GM23248 (cell line): Measurements from ENCODE around the gene SNAP91. TPM values are rescaled to one million over a fixed set of nuclear protein-coding genes. Genes with fewer than 3 reads are reported as not detected.
A peak's percentile ranks its signal among the peaks of the same experiment; 100 is the strongest.

Source experiments
- DNase-seq: peaks from one replicate; pipeline ENCODE4 v3.0.0-alpha.2; 2015
- H2AFZ ChIP-seq: fragments of 200-600 bp; sonication (generic); 2 replicates; pipeline ENCODE4 v1.6.1; 2016; ENCODE audit warnings: antibody characterized with exemption
- H3F3A ChIP-seq: fragments of 200-600 bp; sonication (generic); 2 replicates; pipeline ENCODE4 v1.6.1; 2016; ENCODE audit warnings: mild to moderate bottlenecking, antibody characterized with exemption, mixed run types; ENCODE audit not compliant: insufficient read depth
- H3K27ac ChIP-seq: fragments of 200-600 bp; sonication (generic); 2 replicates; pipeline ENCODE4 v1.5.1; 2016; ENCODE audit warnings: mild to moderate bottlenecking
- H3K27me3 ChIP-seq: fragments of 200-600 bp; sonication (generic); replicated peaks from 2 replicates; pipeline ENCODE4 v1.6.1; 2016; ENCODE audit warnings: mild to moderate bottlenecking; ENCODE audit not compliant: insufficient read depth
- H3K36me3 ChIP-seq: fragments of 200-600 bp; sonication (generic); 2 replicates; pipeline ENCODE4 v1.6.1; 2016; ENCODE audit warnings: low read depth, mild to moderate bottlenecking
- H3K4me1 ChIP-seq: fragments of 200-600 bp; sonication (generic); 2 replicates; pipeline ENCODE4 v1.6.1; 2016; ENCODE audit warnings: mild to moderate bottlenecking; ENCODE audit not compliant: insufficient read depth
- H3K4me2 ChIP-seq: fragments of 200-600 bp; sonication (generic); one replicate; pipeline ENCODE4 v1.6.1; 2016; ENCODE audit warnings: mild to moderate bottlenecking; ENCODE audit not compliant: unreplicated experiment
- H3K4me3 ChIP-seq: fragments of 200-600 bp; sonication (generic); 2 replicates; pipeline ENCODE4 v1.5.1; 2016; ENCODE audit warnings: mild to moderate bottlenecking
- H3K79me2 ChIP-seq: fragments of 200-600 bp; sonication (generic); 2 replicates; pipeline ENCODE4 v1.6.1; 2016; ENCODE audit warnings: mild to moderate bottlenecking; ENCODE audit not compliant: insufficient read depth
- H3K9ac ChIP-seq: fragments of 200-600 bp; sonication (generic); 2 replicates; pipeline ENCODE4 v1.6.1; 2016; ENCODE audit warnings: mild to moderate bottlenecking
- H3K9me2 ChIP-seq: fragments of 200-600 bp; sonication (generic); 2 replicates; pipeline ENCODE4 v1.6.1; 2016; ENCODE audit warnings: mixed run types, mild to moderate bottlenecking, moderate library complexity; ENCODE audit not compliant: insufficient read depth
- H3K9me3 ChIP-seq: fragments of 200-600 bp; sonication (generic); one replicate; pipeline ENCODE4 v1.6.1; 2017; ENCODE audit warnings: low read depth
- H4K20me1 ChIP-seq: fragments of 200-600 bp; sonication (generic); 2 replicates; pipeline ENCODE4 v1.6.0; 2016; ENCODE audit not compliant: insufficient read depth
- EZH2 ChIP-seq: fragments of 200-600 bp; sonication (generic); IDR thresholded peaks from 2 replicates; pipeline ENCODE4 v1.6.1; 2018; ENCODE audit warnings: antibody characterized with exemption, mild to moderate bottlenecking; ENCODE audit not compliant: insufficient read depth, poor library complexity, severe bottlenecking
- EZH2phosphoT487 ChIP-seq: fragments of 200-600 bp; sonication (generic); IDR thresholded peaks from 2 replicates; pipeline ENCODE4 v1.6.1; 2018; ENCODE audit warnings: antibody characterized with exemption, moderate library complexity, mild to moderate bottlenecking, low read depth; ENCODE audit not compliant: insufficient read depth
- WGBS, 2 experiments: methylation state at CpG; one replicate each; pipeline ENCODE4 v1.1.6; 2015 to 2017; ENCODE audit warnings: low lambda C conversion rate in 2 of 2, low coverage in 1 of 2; ENCODE audit errors: missing lambda C conversion rate in 2 of 2; 5-methylcytosine and 5-hydroxymethylcytosine counted together
- in situ Hi-C: fragments of 300-500 bp; cut with MboI; formaldehyde crosslinking; loops from 2 replicates; pipeline ENCODE4 v1.15.0; 2020
- polyA plus RNA-seq: library from polyadenylated mRNA; unstranded; fragments of >200 nt; fragmentation: Nextera tagmentation; extraction: Ambion mirVana; gene quantifications from 2 replicates; pipeline ENCODE4 v1.2.1, GENCODE V29; 2016
- total RNA-seq: library from RNA; depleted of rRNA; stranded (reverse); fragments of >200 nt; shearing (Covaris generic); gene quantifications from 2 replicates; pipeline ENCODE4 v1.2.3, GENCODE V29; 2014

The SNAP91 gene
- total and polyA plus RNA-seq, 2 experiments from 2014 or later = not detected

DNA sequence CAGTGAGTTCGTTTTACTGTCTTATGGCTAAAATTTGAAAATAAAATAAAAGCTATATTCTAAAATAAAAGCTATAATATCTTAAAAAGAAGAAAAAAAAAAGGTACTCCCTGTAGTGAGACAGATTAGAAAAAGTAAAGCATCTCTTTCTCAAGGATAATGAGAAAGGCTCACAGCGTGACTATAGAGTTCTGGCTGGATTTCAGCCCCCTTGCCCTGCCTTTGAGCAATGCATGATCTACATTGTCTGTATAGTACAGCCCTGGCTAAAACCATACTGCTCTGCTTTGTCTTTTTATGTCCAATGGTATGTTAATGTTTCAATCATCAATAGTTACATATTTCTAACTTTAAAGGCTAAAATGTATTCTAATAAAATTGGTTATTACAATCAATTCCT lies 105.3 kb downstream of the SNAP91 start:
- Histone ChIP-seq H3K36me3 (no peaks in the 10 kb centered on the region), H3K4me1 (no peaks in the 10 kb centered on the region), H3F3A (no peaks in the 10 kb centered on the region), H3K9me3 (no peaks in the 10 kb centered on the region), H3K4me2 (no peak overlapping the region), H3K4me3 (no peak overlapping the region), H3K9me2 (no peaks in the 10 kb centered on the region), H3K27ac (no peak overlapping the region), H3K79me2 (no peaks in the 10 kb centered on the region), H3K9ac (no peak overlapping the region), H4K20me1 (no peaks in the 10 kb centered on the region), H2AFZ (no peak overlapping the region), H3K27me3 (no peaks in the 10 kb centered on the region)
- TF ChIP-seq EZH2 (no peak), EZH2phosphoT487 (no peak)
- no peak for DNase-seq
- in situ Hi-C loops = loop anchor here (25.0 kb wide), 1 partner anchor 609 kb away; no protein-coding TSS in a partner anchor
- 69 to 70% methylated on average over 2 of the region's 2 CpGs for WGBS, 2 experiments

DNA sequence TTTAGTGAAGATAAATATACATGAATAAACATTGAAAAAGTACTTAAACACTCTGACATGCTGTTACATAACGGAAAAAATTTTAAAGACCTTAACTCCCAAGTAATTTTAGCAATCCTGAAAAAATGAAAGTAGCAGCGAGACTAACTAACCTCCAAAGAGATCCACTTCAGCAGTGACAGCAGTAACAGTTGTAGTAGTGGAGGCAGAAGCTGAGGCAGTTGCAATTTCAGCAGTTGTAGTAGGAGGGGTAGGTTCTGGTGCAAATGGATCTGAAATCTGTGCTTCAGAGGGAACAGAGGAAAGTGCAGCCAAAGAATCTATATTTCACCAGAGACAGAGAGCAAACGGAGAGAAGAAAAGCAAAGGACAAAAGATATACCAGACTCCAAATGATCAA lies 107.8 kb downstream of the SNAP91 start:
- no peaks in the 10 kb centered on the region for H3K9me2 ChIP-seq
- no peaks in the 10 kb centered on the region for H3K4me1 ChIP-seq
- H2AFZ ChIP-seq = peak overlapping the region; percentile 74
- H3K9ac ChIP-seq = no peak overlapping the region
- no peaks in the 10 kb centered on the region for H3K79me2 ChIP-seq
- H3K4me2 ChIP-seq = no peak overlapping the region
- no peaks in the 10 kb centered on the region for H3K27me3 ChIP-seq
- DNase-seq = peak; percentile 4
- H3K36me3 ChIP-seq = no peaks in the 10 kb centered on the region
- in situ Hi-C loops = loop anchor here (25.0 kb wide), 1 partner anchor 611 kb away; no protein-coding TSS in a partner anchor
- no peaks in the 10 kb centered on the region for H3K9me3 ChIP-seq
- H3F3A ChIP-seq = no peaks in the 10 kb centered on the region
- peak overlapping the region; percentile 37; the same call in 1 of the 2 replicates for H3K4me3 ChIP-seq
- no peaks in the 10 kb centered on the region for H4K20me1 ChIP-seq
- 14 to 25% methylated on average over 3 of the region's 3 CpGs for WGBS, 2 experiments
- no peak for TF ChIP-seq EZH2phosphoT487
- no peak for TF ChIP-seq EZH2
- H3K27ac ChIP-seq = no peak overlapping the region

DNA sequence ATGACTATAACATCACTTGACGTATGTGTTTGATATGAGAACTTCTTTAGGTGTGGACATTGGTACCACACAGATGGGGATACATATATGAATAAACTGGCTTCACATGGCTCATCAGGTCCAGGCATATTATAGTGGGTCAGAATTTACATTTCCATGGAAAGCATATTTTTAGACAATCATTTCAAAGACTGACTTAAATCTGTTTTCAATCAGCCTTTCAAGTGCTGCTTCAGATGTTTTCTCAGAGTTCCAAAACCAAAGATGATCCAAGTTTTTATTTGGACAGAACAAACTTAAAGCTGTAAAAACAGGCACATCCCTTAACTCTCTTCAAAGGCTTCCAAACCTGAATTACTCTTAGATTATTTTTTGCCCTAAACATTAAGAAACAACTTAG lies 108.4 kb downstream of the SNAP91 start:
- H2AFZ ChIP-seq = peak overlapping the region; percentile 74
- no peaks in the 10 kb centered on the region for H4K20me1 ChIP-seq
- no peak overlapping the region for H3K4me2 ChIP-seq
- in situ Hi-C loops = loop anchor here (25.0 kb wide), 1 partner anchor 612 kb away; no protein-coding TSS in a partner anchor
- TF ChIP-seq EZH2phosphoT487 (no peak), EZH2 (no peak)
- no peaks in the 10 kb centered on the region for H3K36me3 ChIP-seq
- no peak for DNase-seq
- 94 to 98% methylated on average over 1 of the region's 1 CpG for WGBS, 2 experiments
- H3K79me2 ChIP-seq = no peaks in the 10 kb centered on the region
- H3F3A ChIP-seq = no peaks in the 10 kb centered on the region
- H3K9me3 ChIP-seq = no peaks in the 10 kb centered on the region
- H3K9ac ChIP-seq = no peak overlapping the region
- no peak overlapping the region for H3K4me3 ChIP-seq
- H3K4me1 ChIP-seq = no peaks in the 10 kb centered on the region
- H3K27me3 ChIP-seq = no peaks in the 10 kb centered on the region
- no peaks in the 10 kb centered on the region for H3K9me2 ChIP-seq
- no peak overlapping the region for H3K27ac ChIP-seq

DNA sequence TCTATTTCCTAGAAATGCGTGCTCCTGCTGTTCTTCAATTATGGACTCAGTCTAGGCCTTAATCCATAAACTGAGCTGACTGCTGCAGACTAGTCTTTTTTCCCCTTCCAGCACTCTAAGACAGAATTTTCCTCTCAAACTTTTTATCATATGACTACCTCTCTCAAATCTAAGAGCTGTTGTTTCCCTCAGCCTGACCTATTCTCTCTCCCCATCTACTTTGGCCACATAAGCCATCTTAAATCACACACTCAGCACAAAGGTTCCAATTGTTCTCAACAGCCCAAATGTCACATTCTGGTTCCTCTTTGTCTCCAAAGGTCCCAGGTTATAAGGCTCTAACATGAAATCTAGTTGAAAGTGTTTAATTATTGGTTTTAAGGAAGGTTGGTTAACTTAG lies 111.4 kb downstream of the SNAP91 start:
- Histone ChIP-seq H3K4me3 (no peak overlapping the region), H4K20me1 (no peaks in the 10 kb centered on the region), H3K36me3 (no peaks in the 10 kb centered on the region), H3K79me2 (no peaks in the 10 kb centered on the region), H3K9me2 (no peaks in the 10 kb centered on the region), H2AFZ (no peak overlapping the region), H3K27ac (no peak overlapping the region), H3K27me3 (no peaks in the 10 kb centered on the region), H3K9ac (no peak overlapping the region), H3F3A (no peaks in the 10 kb centered on the region), H3K4me2 (no peak overlapping the region), H3K4me1 (no peaks in the 10 kb centered on the region; the same call in 1 of the 2 replicates), H3K9me3 (no peaks in the 10 kb centered on the region)
- no peak for TF ChIP-seq EZH2
- TF ChIP-seq EZH2phosphoT487 = no peak
- in situ Hi-C loops = no loop called here
- WGBS, 2 experiments = 71 to 74% methylated on average over 1 of the region's 1 CpG
- DNase-seq = no peak

DNA sequence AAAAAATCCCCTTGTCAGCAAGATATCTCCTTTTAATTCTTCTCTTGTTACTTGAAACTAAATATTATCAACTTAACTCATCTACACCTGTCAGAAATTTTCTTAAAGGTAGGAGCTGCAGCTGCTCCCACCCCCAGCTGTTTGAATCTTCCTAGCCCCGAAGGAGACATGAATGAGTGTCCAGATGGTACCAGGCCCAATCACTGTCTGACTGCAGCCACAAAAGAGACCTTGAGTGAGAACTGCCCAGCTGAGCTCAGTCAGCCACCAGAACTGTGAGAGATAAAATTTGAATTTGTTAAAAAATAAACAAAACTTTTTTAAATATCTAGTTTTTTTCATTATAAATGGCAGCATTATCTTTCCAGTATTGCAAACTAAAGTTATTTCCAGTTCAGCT lies 111.8 kb downstream of the SNAP91 start:
- Histone ChIP-seq H3F3A (no peaks in the 10 kb centered on the region), H3K9ac (no peak overlapping the region), H3K79me2 (no peaks in the 10 kb centered on the region), H3K4me3 (no peak overlapping the region), H3K9me3 (no peaks in the 10 kb centered on the region), H3K27ac (no peak overlapping the region), H2AFZ (no peak overlapping the region), H3K4me2 (no peak overlapping the region), H4K20me1 (no peaks in the 10 kb centered on the region), H3K36me3 (no peaks in the 10 kb centered on the region), H3K9me2 (no peaks in the 10 kb centered on the region), H3K27me3 (no peaks in the 10 kb centered on the region), H3K4me1 (no peaks in the 10 kb centered on the region; the same call in 1 of the 2 replicates)
- DNase-seq = no peak
- in situ Hi-C loops = no loop called here
- no peak for TF ChIP-seq EZH2
- WGBS, 2 experiments = 9 to 10% methylated on average over 1 of the region's 1 CpG
